Kidney (tissue), 14 donors: Measurements from ENCODE around the gene USP16. TPM values are rescaled to one million over a fixed set of nuclear protein-coding genes. Genes with fewer than 3 reads are reported as not detected.

Source experiments
- DNase-seq, 5 donors: peaks; one replicate each; pipeline ENCODE4 v3.0.0-alpha.2; 2013 to 2020
- FAIRE-seq: peaks from 2 replicates; lab custom pipeline; 2012; peaks lifted over from hg19 to GRCh38; lab: Jason Lieb, UNC
- H3K27ac ChIP-seq, 2 donors: one replicate each; pipeline ENCODE4 v1.7.0; 2013; ENCODE audit warnings: low read depth in 2 of 2, low read length in 2 of 2, inconsistent platforms in 1 of 2
- H3K27me3 ChIP-seq: one replicate; pipeline ENCODE4 v1.7.1; 2013; ENCODE audit warnings: low read length, inconsistent platforms; ENCODE audit not compliant: control insufficient read depth, insufficient read depth
- H3K36me3 ChIP-seq, 3 donors: one replicate each; pipeline versions ENCODE4 v1.7.0 to v1.7.1; 2013; ENCODE audit warnings: low read length in 3 of 3, control low read depth in 1 of 3, inconsistent platforms in 1 of 3; ENCODE audit not compliant: insufficient read depth in 3 of 3, control insufficient read depth in 2 of 3
- H3K4me1 ChIP-seq, 3 donors: one replicate each; pipeline versions ENCODE4 v1.7.0 to v1.7.1; 2013; ENCODE audit warnings: low read length in 3 of 3, inconsistent platforms in 1 of 3, low read depth in 1 of 3; ENCODE audit not compliant: control insufficient read depth in 2 of 3, insufficient read depth in 2 of 3
- H3K4me3 ChIP-seq, 3 donors: one replicate each; pipeline versions ENCODE4 v1.7.0 to v1.8.1; 2013; ENCODE audit warnings: low read length in 3 of 3, control low read depth in 1 of 3, inconsistent platforms in 1 of 3
- H3K9ac ChIP-seq, 3 donors: one replicate each; pipeline versions ENCODE4 v1.7.0 to v1.7.1; 2013; ENCODE audit warnings: low read length in 3 of 3, control low read depth in 1 of 3, inconsistent platforms in 1 of 3
- H3K9me3 ChIP-seq, 3 donors: one replicate each; pipeline versions ENCODE4 v1.7.0 to v1.7.1; 2013; ENCODE audit warnings: low read length in 3 of 3, control low read depth in 1 of 3, inconsistent platforms in 1 of 3; ENCODE audit not compliant: control insufficient read depth in 2 of 3, insufficient read depth in 1 of 3
- CTCF ChIP-seq: IDR thresholded peaks from 3 replicates; pipeline ENCODE4 v1.5.1; 2012; ENCODE audit warnings: mild to moderate bottlenecking, moderate library complexity, borderline replicate concordance; ENCODE audit not compliant: insufficient read depth; ENCODE audit errors: extremely low read depth
- intact Hi-C: fragments of 100-400 bp; cut with DNase I; formaldehyde crosslinking; loops from one replicate; pipeline ENCODE4 v1.11.1; 2022
- polyA plus RNA-seq: library from polyadenylated mRNA; stranded (reverse); fragments of 350-450 nt; fragmentation: Illumina TruSeq; extraction: RNeasy Lipid Tissue Mini Kit (QIAGEN cat#74804); gene quantifications from one replicate; pipeline ENCODE4 v1.2.3, GENCODE V29; 2014; ENCODE audit warnings: low read depth, low replicate concordance; ENCODE audit not compliant: insufficient read depth
- total RNA-seq: library from RNA; stranded (reverse); fragmentation: NEBNext Ultra II Directional; extraction: Animal tissue kit (Norgen Biotek cat#: 25700); gene quantifications from one replicate; pipeline ENCODE4 v1.2.1, GENCODE V29; 2021
- donor health status: control.
- donor health status: control.
- donor health status: control.
- donor health status: control.
- donor health status: control.
- donor health status: DM: yes; HTN: yes; CAD: no.
- donor health status: Normal renal cell carcinoma (clear cell type).

The USP16 gene
- total and polyA plus RNA-seq, 2 donors from 2014 or later, result 17.8 to 35.8 TPM

GRCh38 chr21:28992526-28993292, 31.8 kb upstream of the USP16 start, which contains the start of gene LTN1:
TSS of gene LTN1 (minus strand) at chr21:28992877. CDS start at chr21:28992805, 72 bp downstream.
- Histone ChIP-seq H3K27me3 (no peaks in the 10 kb centered on the region), H3K9ac (peak within 1 kb of the TSS; percentile 71 to 97 (median 85)), H3K4me3 (peak within 1 kb of the TSS; percentile 81 to 100 (median 93)), H3K36me3 (no peaks in the 10 kb centered on the region), H3K9me3 (no peaks in the 10 kb centered on the region), H3K4me1 (peaks cover 0 to 2% (median 0%) of the 10 kb centered on the region in 3 donors), H3K27ac (peak within 1 kb of the TSS; percentile 84 to 88)
- intact Hi-C loops, result no loop called here
- DNase-seq (peak; percentile 99 to 100 (median 100)), FAIRE-seq (peak; percentile 97)
- no peak for TF ChIP-seq CTCF

- Histone ChIP-seq H3K27ac (peak overlapping the region; percentile 17 to 88), H3K4me1 (peaks cover 0 to 2% (median 0%) of the 10 kb centered on the region in 3 donors), H3K4me3 (peak overlapping the region; percentile 78 to 95 (median 93)), H3K36me3 (no peaks in the 10 kb centered on the region), H3K9ac (peak overlapping the region; percentile 28 to 97 (median 80)), H3K9me3 (no peaks in the 10 kb centered on the region), H3K27me3 (no peaks in the 10 kb centered on the region)
- no peak for DNase-seq
- intact Hi-C loops, result no loop called here
- no peak for TF ChIP-seq CTCF
- FAIRE-seq, result no peak
Measured at GRCh38 chr21:28993293-28993629, 31.2 kb upstream of the USP16 start.

- no peak for FAIRE-seq
Measured at GRCh38 chr21:29002442-29003144, 21.9 kb upstream of the USP16 start.

More at GRCh38 chr21:29002442-29003144, 21.9 kb upstream of the USP16 start:
- intact Hi-C loops, result no loop called here
- peak; percentile 95 to 99 (median 98) for DNase-seq
- Histone ChIP-seq H3K27me3 (no peaks in the 10 kb centered on the region), H3K9ac (peak overlapping the region; percentile 81 to 98 (median 91)), H3K4me3 (peak overlapping the region; percentile 93 to 99 (median 97)), H3K9me3 (no peaks in the 10 kb centered on the region), H3K4me1 (no peaks in the 10 kb centered on the region), H3K36me3 (peaks cover 0 to 11% (median 2%) of the 10 kb centered on the region in 3 donors), H3K27ac (peak overlapping the region; percentile 85 to 96)
- TF ChIP-seq CTCF, result no peak
